H9 (cell line): ENCODE data around the gene PHKA1. TPM values are rescaled to one million over a fixed set of nuclear protein-coding genes. Genes with fewer than 3 reads are reported as not detected.

Source experiments
- DNase-seq: peaks from one replicate; pipeline ENCODE4 v3.0.0-alpha.2; 2017
- H2AFZ ChIP-seq: one replicate; pipeline ENCODE4 v1.6.1; 2013; ENCODE audit warnings: mild to moderate bottlenecking, low read length, control low read depth, moderate library complexity
- H2AK5ac ChIP-seq: 2 replicates; pipeline ENCODE4 v1.6.1; 2013; ENCODE audit warnings: low read length, control low read depth, mixed read lengths; ENCODE audit not compliant: insufficient read length
- H2BK120ac ChIP-seq: one replicate; pipeline ENCODE4 v1.6.1; 2013; ENCODE audit warnings: low read depth, mild to moderate bottlenecking, low read length, control low read depth, inconsistent platforms; ENCODE audit not compliant: poor library complexity, severe bottlenecking
- H2BK12ac ChIP-seq: 2 replicates; pipeline ENCODE4 v1.6.1; 2013; ENCODE audit warnings: low read length, control low read depth, mixed read lengths, low read depth; ENCODE audit not compliant: insufficient read length
- H2BK15ac ChIP-seq: 2 replicates; pipeline ENCODE4 v1.6.1; 2013; ENCODE audit warnings: low read depth, low read length, control low read depth
- H2BK20ac ChIP-seq: one replicate; pipeline ENCODE4 v1.6.1; 2013; ENCODE audit warnings: low read depth, mild to moderate bottlenecking, low read length, control low read depth, inconsistent platforms; ENCODE audit not compliant: poor library complexity, severe bottlenecking
- H2BK5ac ChIP-seq: 2 replicates; pipeline ENCODE4 v1.6.1; 2013; ENCODE audit warnings: low read length, control low read depth, mixed read lengths; ENCODE audit not compliant: insufficient read length
- H3K14ac ChIP-seq: 2 replicates; pipeline ENCODE4 v1.6.1; 2013; ENCODE audit warnings: low read length, control low read depth; ENCODE audit not compliant: insufficient read depth
- H3K18ac ChIP-seq: 2 replicates; pipeline ENCODE4 v1.6.1; 2013; ENCODE audit warnings: low read depth, mild to moderate bottlenecking, mixed read lengths, low read length, control low read depth; ENCODE audit not compliant: insufficient read length
- H3K23ac ChIP-seq: 2 replicates; pipeline ENCODE4 v1.6.1; 2013; ENCODE audit warnings: low read length, control low read depth, mixed read lengths, low read depth; ENCODE audit not compliant: insufficient read length
- H3K23me2 ChIP-seq: 2 replicates; pipeline ENCODE4 v1.6.1; 2013; ENCODE audit warnings: low read depth, mild to moderate bottlenecking, mixed read lengths, low read length, control low read depth; ENCODE audit not compliant: insufficient read length, poor library complexity, severe bottlenecking
- H3K27ac ChIP-seq: 2 replicates; pipeline ENCODE4 v1.5.1; 2013; ENCODE audit warnings: low read length, control low read depth, mixed read lengths, low read depth; ENCODE audit not compliant: insufficient read length
- H3K27me3 ChIP-seq: 2 replicates; pipeline ENCODE4 v1.6.1; 2013; ENCODE audit warnings: low read length, control low read depth, inconsistent platforms; ENCODE audit not compliant: insufficient read depth
- H3K4ac ChIP-seq: 2 replicates; pipeline ENCODE4 v1.6.1; 2013; ENCODE audit warnings: low read depth, mild to moderate bottlenecking, control low read depth, inconsistent platforms, low read length, moderate library complexity
- H3K4me1 ChIP-seq: 2 replicates; pipeline ENCODE4 v1.6.1; 2013; ENCODE audit warnings: low read length, control low read depth, inconsistent platforms; ENCODE audit not compliant: insufficient read depth
- H3K4me2 ChIP-seq: 2 replicates; pipeline ENCODE4 v1.6.1; 2013; ENCODE audit warnings: low read length, control low read depth, mixed read lengths; ENCODE audit not compliant: insufficient read length, insufficient read depth
- H3K56ac ChIP-seq: 2 replicates; pipeline ENCODE4 v1.6.1; 2013; ENCODE audit warnings: low read depth, mild to moderate bottlenecking, mixed read lengths, low read length, control low read depth; ENCODE audit not compliant: insufficient read length
- H3K79me1 ChIP-seq: 2 replicates; pipeline ENCODE4 v1.6.1; 2013; ENCODE audit warnings: low read depth, mild to moderate bottlenecking, moderate library complexity, low read length, control low read depth, inconsistent platforms; ENCODE audit not compliant: insufficient read depth, poor library complexity, severe bottlenecking
- H3K79me2 ChIP-seq: 2 replicates; pipeline ENCODE4 v1.6.1; 2013; ENCODE audit warnings: low read length, control low read depth, inconsistent platforms; ENCODE audit not compliant: insufficient read depth
- H3K9ac ChIP-seq: 2 replicates; pipeline ENCODE4 v1.6.1; 2013; ENCODE audit warnings: low read length, control low read depth, mixed read lengths; ENCODE audit not compliant: insufficient read length; ENCODE audit errors: extremely low read depth
- H3K9me3 ChIP-seq: one replicate; pipeline ENCODE4 v1.6.1; 2013; ENCODE audit warnings: low read depth, low read length, inconsistent platforms; ENCODE audit not compliant: control insufficient read depth
- H3T11ph ChIP-seq: one replicate; pipeline ENCODE4 v1.6.1; 2013; ENCODE audit warnings: mild to moderate bottlenecking, low read length, control low read depth, inconsistent platforms
- H4K20me1 ChIP-seq: one replicate; pipeline ENCODE4 v1.6.1; 2013; ENCODE audit not compliant: control insufficient read depth, insufficient read length, insufficient read depth
- H4K5ac ChIP-seq: 2 replicates; pipeline ENCODE4 v1.6.1; 2013; ENCODE audit warnings: low read depth, mild to moderate bottlenecking, mixed read lengths, low read length, control low read depth; ENCODE audit not compliant: insufficient read length
- H4K8ac ChIP-seq: replicated peaks from 2 replicates; pipeline ENCODE4 v1.6.1; 2013; ENCODE audit warnings: low read length, control low read depth, mixed read lengths, low read depth; ENCODE audit not compliant: insufficient read length
- H4K91ac ChIP-seq: 2 replicates; pipeline ENCODE4 v1.6.1; 2013; ENCODE audit warnings: low read depth, mild to moderate bottlenecking, moderate library complexity, mixed read lengths, low read length, control low read depth; ENCODE audit not compliant: insufficient read length
- H3K27ac Mint-ChIP-seq, 3 experiments: 2 replicates in 2 of 3; 3 replicates in 1 of 3; pipeline ENCODE4 v1.8.0; 2020 to 2021; ENCODE audit warnings: mixed read lengths in 3 of 3, mild to moderate bottlenecking in 1 of 3, moderate library complexity in 1 of 3
- H3K27me3 Mint-ChIP-seq: 2 replicates; pipeline ENCODE4 v1.8.0; 2021; ENCODE audit warnings: low read depth, mild to moderate bottlenecking, moderate library complexity, mixed read lengths
- H3K36me3 Mint-ChIP-seq, 3 experiments: 2 replicates in 2 of 3; 3 replicates in 1 of 3; pipeline ENCODE4 v1.8.0; 2020 to 2021; ENCODE audit warnings: low read depth in 3 of 3, mixed read lengths in 3 of 3; ENCODE audit not compliant: insufficient read depth in 1 of 3
- H3K4me1 Mint-ChIP-seq, 2 experiments: 2 replicates each; pipeline ENCODE4 v1.8.0; 2020; ENCODE audit warnings: mixed read lengths in 2 of 2
- H3K4me3 Mint-ChIP-seq, 2 experiments: 2 replicates in 1 of 2; 3 replicates in 1 of 2; pipeline ENCODE4 v1.8.0; 2020 to 2021; ENCODE audit warnings: mild to moderate bottlenecking in 2 of 2, mixed read lengths in 2 of 2, moderate library complexity in 1 of 2
- H3K9me3 Mint-ChIP-seq, 2 experiments: 2 replicates in 1 of 2; 3 replicates in 1 of 2; pipeline ENCODE4 v1.8.0; 2020; ENCODE audit warnings: mild to moderate bottlenecking in 2 of 2, mixed read lengths in 2 of 2, moderate library complexity in 1 of 2
- WGBS: extraction: QIAGEN DNeasy Blood & Tissue Kit; methylation state at CpG from one replicate; pipeline ENCODE4 v1.1.7; 2013; ENCODE audit warnings: missing lambda C conversion rate, low lambda C conversion rate, mixed read lengths; ENCODE audit not compliant: insufficient read length; ENCODE audit errors: extremely low coverage; 5-methylcytosine and 5-hydroxymethylcytosine counted together
- total RNA-seq: library from RNA; stranded (reverse); gene quantifications from 2 replicates; pipeline ENCODE4 v1.2.1, GENCODE V29; 2021
- TF ChIP-seq, protein P1 (sequence below): fragments of 200-600 bp; sonication (generic); conservative IDR thresholded peaks from 3 replicates; pipeline ENCODE4 v1.8.0; 2021; ENCODE audit warnings: antibody characterized with exemption, mild to moderate bottlenecking

The PHKA1 gene
- total RNA-seq, 1 experiment from 2014 or later: 6.6 TPM

DNA sequence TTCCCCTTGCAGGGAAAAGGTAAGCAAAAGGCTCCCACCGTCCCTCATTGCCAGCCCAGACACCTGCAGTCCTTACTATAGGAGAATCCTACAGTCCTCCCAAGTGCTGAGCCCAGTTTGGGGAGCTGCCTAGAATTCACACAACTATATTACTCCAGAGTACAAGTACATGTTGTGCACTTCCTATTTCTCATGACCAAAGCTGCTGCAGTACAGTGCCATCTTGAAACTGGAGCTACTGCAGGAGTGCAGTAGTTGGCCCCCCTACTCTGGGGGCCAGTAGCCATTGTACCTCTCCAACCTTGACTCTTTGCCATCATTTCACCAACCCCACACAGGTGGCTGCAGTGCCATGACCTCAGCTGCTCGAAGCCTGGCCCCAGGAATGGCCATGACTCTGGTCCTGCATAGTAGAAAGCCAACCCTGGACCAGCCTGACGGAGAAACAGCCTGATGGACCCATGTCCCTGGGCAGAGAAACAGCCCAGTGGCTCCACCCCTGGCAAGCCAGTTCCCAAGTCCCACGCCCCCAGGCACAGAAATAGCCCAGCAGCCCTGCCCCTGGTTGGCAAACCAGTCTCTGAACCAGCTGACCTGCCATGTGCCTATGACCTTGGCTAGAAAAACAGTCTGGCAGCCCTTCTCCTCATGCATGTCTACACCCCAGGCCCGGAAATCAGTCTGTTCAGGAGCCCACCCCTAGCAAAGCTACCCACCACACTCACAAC lies 51.9 kb downstream of the PHKA1 start:
- no CpG with 5 or more reads among the region's 5 CpGs for WGBS
- H2AFZ ChIP-seq: no peak overlapping the region
- no peak overlapping the region for H2BK12ac ChIP-seq
- no peaks in the 10 kb centered on the region for H3K79me2 ChIP-seq
- H4K8ac ChIP-seq: no peak overlapping the region
- no peaks in the 10 kb centered on the region for H3K27me3 ChIP-seq
- no peak overlapping the region for H3K23ac ChIP-seq
- no peak overlapping the region for H3T11ph ChIP-seq
- no peak for DNase-seq
- H3K9me3 ChIP-seq: peaks cover 13% of the 10 kb centered on the region
- no peak overlapping the region for H4K91ac ChIP-seq
- H3K4me2 ChIP-seq: no peak overlapping the region
- no peak overlapping the region for H2BK15ac ChIP-seq
- H3K9ac ChIP-seq: no peak overlapping the region
- no peak overlapping the region for H3K18ac ChIP-seq
- H2BK5ac ChIP-seq: no peak overlapping the region
- H3K27me3 Mint-ChIP-seq: no peaks in the 10 kb centered on the region
- no peaks in the 10 kb centered on the region for H3K4me1 ChIP-seq
- no peak overlapping the region for H3K4me3 Mint-ChIP-seq
- peaks cover 0 to 2% (median 1%) of the 10 kb centered on the region in 3 experiments; a peak in 1 of 7 replicates for H3K36me3 Mint-ChIP-seq
- H3K27ac ChIP-seq: no peak overlapping the region
- no peak overlapping the region for H3K27ac Mint-ChIP-seq
- TF ChIP-seq, protein P1, sequence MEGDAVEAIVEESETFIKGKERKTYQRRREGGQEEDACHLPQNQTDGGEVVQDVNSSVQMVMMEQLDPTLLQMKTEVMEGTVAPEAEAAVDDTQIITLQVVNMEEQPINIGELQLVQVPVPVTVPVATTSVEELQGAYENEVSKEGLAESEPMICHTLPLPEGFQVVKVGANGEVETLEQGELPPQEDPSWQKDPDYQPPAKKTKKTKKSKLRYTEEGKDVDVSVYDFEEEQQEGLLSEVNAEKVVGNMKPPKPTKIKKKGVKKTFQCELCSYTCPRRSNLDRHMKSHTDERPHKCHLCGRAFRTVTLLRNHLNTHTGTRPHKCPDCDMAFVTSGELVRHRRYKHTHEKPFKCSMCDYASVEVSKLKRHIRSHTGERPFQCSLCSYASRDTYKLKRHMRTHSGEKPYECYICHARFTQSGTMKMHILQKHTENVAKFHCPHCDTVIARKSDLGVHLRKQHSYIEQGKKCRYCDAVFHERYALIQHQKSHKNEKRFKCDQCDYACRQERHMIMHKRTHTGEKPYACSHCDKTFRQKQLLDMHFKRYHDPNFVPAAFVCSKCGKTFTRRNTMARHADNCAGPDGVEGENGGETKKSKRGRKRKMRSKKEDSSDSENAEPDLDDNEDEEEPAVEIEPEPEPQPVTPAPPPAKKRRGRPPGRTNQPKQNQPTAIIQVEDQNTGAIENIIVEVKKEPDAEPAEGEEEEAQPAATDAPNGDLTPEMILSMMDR: no peak
- no peak overlapping the region for H3K56ac ChIP-seq
- H2BK20ac ChIP-seq: no peak overlapping the region
- H3K79me1 ChIP-seq: no peaks in the 10 kb centered on the region
- no peak overlapping the region for H4K5ac ChIP-seq
- no peak overlapping the region for H3K4ac ChIP-seq
- H3K9me3 Mint-ChIP-seq: peaks cover 36 to 40% of the 10 kb centered on the region in 2 experiments
- H2AK5ac ChIP-seq: no peak overlapping the region
- no peaks in the 10 kb centered on the region for H4K20me1 ChIP-seq
- no peaks in the 10 kb centered on the region for H3K23me2 ChIP-seq
- H3K14ac ChIP-seq: no peak overlapping the region
- H2BK120ac ChIP-seq: no peak overlapping the region
- H3K4me1 Mint-ChIP-seq: no peaks in the 10 kb centered on the region; a peak in 1 of 4 replicates
